ENCODE results near the gene FLOT1. TPM values are rescaled to one million over a fixed set of nuclear protein-coding genes. Genes with fewer than 3 reads are reported as not detected.

The FLOT1 gene
- total RNA-seq, 1 experiment from 2014 or later: 111 TPM

DNA sequence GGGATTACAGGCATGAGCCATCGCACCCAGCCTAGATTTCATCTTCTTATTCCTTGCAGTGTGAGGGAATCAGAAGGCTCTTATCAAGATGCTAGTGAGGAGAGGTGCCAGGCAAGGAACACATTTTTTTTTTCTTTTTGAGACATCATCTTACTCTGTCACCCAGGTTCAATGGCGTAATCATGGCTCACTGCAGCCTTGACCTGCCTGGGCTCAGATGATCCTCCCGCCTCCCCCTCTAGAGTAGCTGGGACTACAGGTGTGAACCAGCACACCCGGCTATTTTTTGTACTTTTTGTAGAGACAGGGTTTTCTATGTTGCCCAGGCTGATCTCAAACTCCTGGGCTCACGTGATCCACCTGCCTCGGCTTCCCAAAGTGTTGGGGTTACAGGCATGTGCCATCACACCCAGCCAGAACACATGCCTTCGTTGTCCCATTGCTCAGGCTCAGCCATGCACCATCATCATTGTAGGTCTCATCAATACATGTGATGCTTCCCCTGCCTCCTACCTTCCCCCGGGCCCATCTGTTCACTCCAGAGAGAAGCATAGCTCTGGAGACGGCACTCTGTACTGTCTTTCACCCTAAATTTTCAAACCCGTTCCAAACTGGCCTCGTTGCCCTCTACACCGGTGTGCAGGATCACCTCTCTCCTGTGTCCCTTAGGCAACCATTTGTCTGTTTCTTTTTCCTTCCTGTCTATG is 10.1 kb downstream of the FLOT1 start:
- no peaks in the 10 kb centered on the region for H3K27me3 ChIP-seq (ENCODE audit: insufficient read depth, low read length)
- TF ChIP-seq, protein P1, sequence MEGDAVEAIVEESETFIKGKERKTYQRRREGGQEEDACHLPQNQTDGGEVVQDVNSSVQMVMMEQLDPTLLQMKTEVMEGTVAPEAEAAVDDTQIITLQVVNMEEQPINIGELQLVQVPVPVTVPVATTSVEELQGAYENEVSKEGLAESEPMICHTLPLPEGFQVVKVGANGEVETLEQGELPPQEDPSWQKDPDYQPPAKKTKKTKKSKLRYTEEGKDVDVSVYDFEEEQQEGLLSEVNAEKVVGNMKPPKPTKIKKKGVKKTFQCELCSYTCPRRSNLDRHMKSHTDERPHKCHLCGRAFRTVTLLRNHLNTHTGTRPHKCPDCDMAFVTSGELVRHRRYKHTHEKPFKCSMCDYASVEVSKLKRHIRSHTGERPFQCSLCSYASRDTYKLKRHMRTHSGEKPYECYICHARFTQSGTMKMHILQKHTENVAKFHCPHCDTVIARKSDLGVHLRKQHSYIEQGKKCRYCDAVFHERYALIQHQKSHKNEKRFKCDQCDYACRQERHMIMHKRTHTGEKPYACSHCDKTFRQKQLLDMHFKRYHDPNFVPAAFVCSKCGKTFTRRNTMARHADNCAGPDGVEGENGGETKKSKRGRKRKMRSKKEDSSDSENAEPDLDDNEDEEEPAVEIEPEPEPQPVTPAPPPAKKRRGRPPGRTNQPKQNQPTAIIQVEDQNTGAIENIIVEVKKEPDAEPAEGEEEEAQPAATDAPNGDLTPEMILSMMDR (conservative IDR thresholded peaks at IDR 0.05): no peak
- H2AFZ ChIP-seq (ENCODE audit: low read length): no peak overlapping the region
- no peak overlapping the region for H3K9ac ChIP-seq (ENCODE audit: extremely low read depth, insufficient read length, low read length)
- H4K8ac ChIP-seq (replicated peaks; ENCODE audit: insufficient read length, low read depth, low read length): no peak overlapping the region
- no peaks in the 10 kb centered on the region for H3K79me1 ChIP-seq (ENCODE audit: insufficient read depth, low read depth, low read length, poor library complexity, severe bottlenecking)
- H3K27me3 Mint-ChIP-seq (ENCODE audit: low read depth): no peaks in the 10 kb centered on the region
- H4K91ac ChIP-seq (ENCODE audit: insufficient read length, low read depth, low read length): no peak overlapping the region
- no peak overlapping the region for H3K18ac ChIP-seq (ENCODE audit: insufficient read length, low read depth, low read length)
- H3K4me2 ChIP-seq (ENCODE audit: insufficient read depth, insufficient read length, low read length): no peak overlapping the region
- no peak overlapping the region for H3K23ac ChIP-seq (ENCODE audit: insufficient read length, low read depth, low read length)
- peak overlapping the region in 2 of 3 experiments; percentile 10 to 40; a peak in 1 of 7 replicates for H3K27ac Mint-ChIP-seq
- no peak overlapping the region for H2BK20ac ChIP-seq (ENCODE audit: low read depth, low read length, poor library complexity, severe bottlenecking)
- no peak overlapping the region for H3K14ac ChIP-seq (ENCODE audit: insufficient read depth, low read length)
- H3K79me2 ChIP-seq (ENCODE audit: insufficient read depth, low read length): no peaks in the 10 kb centered on the region
- H3K4me3 Mint-ChIP-seq: no peak overlapping the region
- no peak overlapping the region for H3T11ph ChIP-seq (ENCODE audit: low read length)
- no peak overlapping the region for H3K27ac ChIP-seq (ENCODE audit: insufficient read length, low read depth, low read length)
- H3K4me1 ChIP-seq (ENCODE audit: insufficient read depth, low read length): no peaks in the 10 kb centered on the region
- no peak overlapping the region for H3K4ac ChIP-seq (ENCODE audit: low read depth, low read length)
- H2BK5ac ChIP-seq (ENCODE audit: insufficient read length, low read length): no peak overlapping the region
- no peaks in the 10 kb centered on the region for H3K9me3 ChIP-seq (ENCODE audit: control insufficient read depth, low read depth, low read length)
- H3K9me3 Mint-ChIP-seq: no peaks in the 10 kb centered on the region
- H3K56ac ChIP-seq (ENCODE audit: insufficient read length, low read depth, low read length): no peak overlapping the region
- no peaks in the 10 kb centered on the region for H3K23me2 ChIP-seq (ENCODE audit: insufficient read length, low read depth, low read length, poor library complexity, severe bottlenecking)
- no peak overlapping the region for H2BK15ac ChIP-seq (ENCODE audit: low read depth, low read length)
- peaks cover 31 to 83% (median 60%) of the 10 kb centered on the region in 3 experiments for H3K36me3 Mint-ChIP-seq (ENCODE audit: insufficient read depth in 1 of 3, low read depth in 3 of 3)
- H4K5ac ChIP-seq (ENCODE audit: insufficient read length, low read depth, low read length): no peak overlapping the region
- H2AK5ac ChIP-seq (ENCODE audit: insufficient read length, low read length): no peak overlapping the region
- no CpG with 5 or more reads among the region's 12 CpGs for WGBS (ENCODE audit: extremely low coverage, insufficient read length, low lambda C conversion rate)
- peaks cover 2% of the 10 kb centered on the region in 2 experiments; a peak in 1 of 4 replicates for H3K4me1 Mint-ChIP-seq
- no peak for DNase-seq
- no peaks in the 10 kb centered on the region for H4K20me1 ChIP-seq (ENCODE audit: control insufficient read depth, insufficient read depth, insufficient read length)
- no peak overlapping the region for H2BK12ac ChIP-seq (ENCODE audit: insufficient read length, low read depth, low read length)
- no peak overlapping the region for H2BK120ac ChIP-seq (ENCODE audit: low read depth, low read length, poor library complexity, severe bottlenecking)

All from H9 (cell line).